NCI-H2029 treated with DMSO at 0.1 percent for 48 hours (cell line): ENCODE data around the gene LONRF3.
A peak's percentile ranks its signal among the peaks of the same experiment; 100 is the strongest.

Experiments
- DNase-seq: peaks from one replicate; lab custom pipeline; 2025; lab: John Stamatoyannopoulos, UW

LONRF3 gene

DNA sequence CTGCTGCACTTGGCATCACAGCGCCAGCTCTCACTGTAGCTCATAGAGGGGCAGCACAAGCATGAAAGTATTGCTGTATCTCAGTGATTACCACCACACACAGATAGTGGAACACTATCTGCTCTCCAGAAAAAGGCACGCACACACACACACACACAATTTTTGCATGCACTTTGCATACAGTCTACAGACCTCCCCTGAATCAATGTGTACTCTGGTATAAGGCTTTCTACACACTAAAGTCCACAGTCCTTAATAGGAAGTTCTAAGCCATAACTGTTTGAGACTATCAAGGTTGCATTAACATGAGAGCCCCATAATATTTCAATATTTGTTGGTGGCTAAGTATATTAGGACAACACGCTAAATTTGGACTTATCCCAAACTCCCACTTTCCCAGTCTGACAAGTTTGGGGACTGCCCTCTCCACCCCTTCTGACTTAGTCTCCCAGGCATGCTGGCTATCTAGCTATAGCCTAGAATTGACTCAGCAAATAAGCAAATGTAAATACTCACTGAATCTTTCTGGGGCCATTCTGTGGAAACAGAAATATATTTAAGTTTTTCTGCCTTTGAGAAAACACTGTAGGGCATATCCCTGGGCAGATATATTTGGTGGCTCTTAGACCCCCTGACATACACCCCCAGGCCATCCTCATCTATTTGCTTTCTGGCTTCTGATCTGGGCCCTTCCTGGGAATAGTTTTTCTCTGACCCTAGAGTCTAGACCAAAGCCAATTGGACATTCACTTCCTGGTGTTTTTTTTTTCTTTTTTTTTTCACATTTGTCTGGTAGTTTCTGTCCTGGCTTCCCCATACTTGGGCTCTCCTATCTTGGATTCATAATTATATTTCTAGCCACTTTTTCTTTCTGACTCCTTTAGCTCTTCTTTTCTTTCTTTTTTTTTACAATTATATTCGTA lies 62.0 kb downstream of the LONRF3 start:
- DNase-seq = no peak

DNA sequence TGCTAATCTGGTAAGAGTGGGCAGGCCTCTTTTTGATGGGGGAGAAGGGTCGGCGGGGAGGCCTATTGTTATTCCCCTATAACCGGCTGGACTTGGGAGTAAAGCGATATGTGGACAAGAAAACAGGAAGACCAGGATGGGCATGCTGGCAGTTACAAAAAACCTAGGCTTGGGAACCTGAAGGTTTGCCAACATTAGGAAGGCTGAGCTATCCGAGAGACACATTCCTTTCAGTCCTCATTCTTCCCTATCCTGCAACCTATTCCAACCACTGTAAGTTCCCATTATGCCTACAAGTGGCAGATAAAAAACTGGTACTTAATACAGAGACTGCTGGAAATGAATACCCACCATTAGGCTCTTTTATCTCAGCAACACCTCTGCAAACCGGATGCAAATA lies 66.0 kb downstream of the LONRF3 start:
- DNase-seq = no peak

- DNase-seq = no peak
These were observed 66.8 kb downstream of the LONRF3 start for GRCh38 chrX:119041175-119041574.

- DNase-seq = no peak
These were observed 67.6 kb downstream of the LONRF3 start for GRCh38 chrX:119042040-119042439.

- no peak for DNase-seq
These were observed 68.6 kb downstream of the LONRF3 start for GRCh38 chrX:119042996-119043395.

DNA sequence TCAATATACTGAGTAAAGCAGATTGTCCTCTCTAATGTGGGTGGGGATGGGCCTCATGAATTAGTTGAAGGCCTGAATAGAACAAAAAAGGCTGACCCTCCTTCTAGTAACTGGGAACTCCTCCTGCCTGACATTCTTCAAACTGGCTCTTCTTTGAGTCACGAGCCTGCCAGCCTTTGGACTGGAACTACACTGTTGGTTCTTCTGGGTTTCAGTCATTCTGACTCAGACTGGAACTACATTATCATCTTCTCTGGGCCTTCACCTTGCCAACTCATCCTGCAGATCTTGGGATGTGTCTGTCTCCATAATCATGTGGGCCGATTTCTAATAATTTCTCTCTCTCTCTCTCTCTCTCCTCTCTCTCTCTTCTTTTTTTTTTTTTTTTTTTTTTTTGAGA lies 71.5 kb downstream of the LONRF3 start:
- no peak for DNase-seq

GRCh38 chrX:119055687-119056086 lies 81.3 kb downstream of the LONRF3 start:
- no peak for DNase-seq

- peak; percentile 25 for DNase-seq
These were observed 88.4 kb downstream of the LONRF3 start for GRCh38 chrX:119062750-119063374.

DNA sequence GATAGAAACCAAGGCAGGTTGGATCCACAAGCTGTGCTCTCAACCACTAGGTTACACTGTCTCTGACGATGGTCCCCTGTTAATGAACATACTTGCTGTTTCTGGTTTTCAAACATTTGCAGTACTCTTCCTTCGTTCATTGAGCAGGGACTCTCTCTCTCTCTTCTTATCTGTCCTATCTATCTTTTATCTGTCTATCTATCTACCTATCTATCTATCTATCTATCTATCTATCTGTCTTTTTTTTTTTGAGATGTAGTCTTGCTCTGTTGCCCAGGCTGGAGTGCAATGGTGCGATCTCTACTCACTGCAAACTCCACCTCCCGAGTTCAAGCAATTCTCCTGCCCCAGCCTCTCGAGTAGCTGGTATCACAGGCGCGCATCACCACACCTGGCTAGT lies 89.0 kb downstream of the LONRF3 start:
- no peak for DNase-seq

GRCh38 chrX:119067023-119067739 lies 92.8 kb downstream of the LONRF3 start:
- peak; percentile 17 for DNase-seq
